DMS153 treated with DMSO at 0.1 percent for 48 hours (cell line): ENCODE measurements around the gene CCNQ.
"Not testable (repeated sequence)": the region's sequence is repeated elsewhere in the genome, so short reads cannot be mapped to it uniquely, and the experiment has no call there.

ENCODE experiments used
- DNase-seq: peaks from one replicate; lab custom pipeline; 2025; ENCODE audit not compliant: unreplicated experiment; lab: John Stamatoyannopoulos, UW

Gene CCNQ

GRCh38 chrX:153623310-153624029 lies 24.5 kb upstream of the CCNQ start:
- no peak for DNase-seq

GRCh38 chrX:153622661-153623309 lies 23.8 kb upstream of the CCNQ start:
- DNase-seq: no peak

- no peak for DNase-seq
Measured at GRCh38 chrX:153621949-153622598, 23.1 kb upstream of the CCNQ start.

GRCh38 chrX:153620576-153620975 lies 21.6 kb upstream of the CCNQ start:
- no peak for DNase-seq

GRCh38 chrX:153614818-153615217 lies 15.9 kb upstream of the CCNQ start:
- DNase-seq: no peak

- DNase-seq: no peak
Measured at GRCh38 chrX:153612413-153612812, 13.5 kb upstream of the CCNQ start.

- no peak for DNase-seq
Measured at GRCh38 chrX:153611298-153612095, 12.6 kb upstream of the CCNQ start.

- DNase-seq: no peak
Measured at GRCh38 chrX:153610836-153611213, 11.9 kb upstream of the CCNQ start.

GRCh38 chrX:153609917-153610835 lies 11.2 kb upstream of the CCNQ start:
- DNase-seq: peak; percentile 60

GRCh38 chrX:153608806-153609205 lies 9.9 kb upstream of the CCNQ start:
- no peak for DNase-seq

GRCh38 chrX:153608376-153608775 lies 9.4 kb upstream of the CCNQ start:
- DNase-seq: no peak

GRCh38 chrX:153606503-153606902 lies 7.6 kb upstream of the CCNQ start:
- DNase-seq: no peak

GRCh38 chrX:153604666-153605380 lies 5.9 kb upstream of the CCNQ start:
- DNase-seq: not testable (repeated sequence)

- DNase-seq: no peak
Measured at GRCh38 chrX:153603131-153603656, 4.3 kb upstream of the CCNQ start.

GRCh38 chrX:153602601-153603000 lies 3.7 kb upstream of the CCNQ start:
- no peak for DNase-seq

GRCh38 chrX:153601511-153602110 lies 2.7 kb upstream of the CCNQ start:
- no peak for DNase-seq

- DNase-seq: no peak
Measured at GRCh38 chrX:153600921-153601320, 2.0 kb upstream of the CCNQ start.

GRCh38 chrX:153600032-153600373 lies 1.1 kb upstream of the CCNQ start:
- peak; percentile 8 for DNase-seq
